Stromal cell of bone marrow (primary cell): ENCODE measurements around the gene SULT6B1.

ENCODE experiments used
- DNase-seq: peaks from one replicate; pipeline ENCODE4 v3.0.0-alpha.2; 2012; ENCODE audit warnings: low read depth

SULT6B1 gene

DNA sequence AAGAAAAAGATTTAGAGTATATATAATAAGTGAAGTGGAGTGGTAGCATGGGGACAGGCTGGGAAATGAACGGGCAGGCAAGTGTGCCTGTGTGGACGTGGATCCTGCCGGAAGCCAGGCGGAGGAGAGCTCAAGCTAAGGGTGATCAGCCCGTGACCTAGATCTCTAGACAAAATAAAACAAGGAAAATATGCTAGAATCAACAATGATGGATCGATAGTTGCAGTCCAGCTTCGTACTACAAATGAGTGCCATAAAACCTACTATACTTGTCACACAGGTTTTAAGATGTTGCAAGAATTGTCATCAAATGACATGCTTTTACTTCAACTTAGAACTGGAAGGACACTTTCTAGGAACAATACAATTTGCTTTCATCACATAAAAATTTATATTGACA, 40.1 kb downstream of the SULT6B1 start:
- no peak for DNase-seq

DNA sequence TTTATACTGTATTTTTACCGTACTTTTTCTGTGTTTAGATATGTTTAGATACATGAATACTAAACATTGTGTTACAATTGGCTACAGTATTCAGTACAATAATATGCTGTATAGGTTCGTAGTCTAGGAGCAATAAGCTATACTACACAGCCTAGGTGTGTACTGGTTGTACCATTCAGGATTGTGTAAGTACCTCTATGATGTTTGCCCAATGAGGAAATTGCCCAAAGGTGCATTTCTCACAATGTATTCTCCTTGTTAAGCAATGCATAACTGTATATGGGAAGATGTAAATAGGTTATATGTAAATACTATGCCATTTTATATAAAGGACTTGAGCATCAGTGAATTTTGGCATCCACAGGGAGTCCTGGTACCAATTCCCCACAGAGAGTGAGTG, 42.4 kb downstream of the SULT6B1 start:
- no peak for DNase-seq

DNA sequence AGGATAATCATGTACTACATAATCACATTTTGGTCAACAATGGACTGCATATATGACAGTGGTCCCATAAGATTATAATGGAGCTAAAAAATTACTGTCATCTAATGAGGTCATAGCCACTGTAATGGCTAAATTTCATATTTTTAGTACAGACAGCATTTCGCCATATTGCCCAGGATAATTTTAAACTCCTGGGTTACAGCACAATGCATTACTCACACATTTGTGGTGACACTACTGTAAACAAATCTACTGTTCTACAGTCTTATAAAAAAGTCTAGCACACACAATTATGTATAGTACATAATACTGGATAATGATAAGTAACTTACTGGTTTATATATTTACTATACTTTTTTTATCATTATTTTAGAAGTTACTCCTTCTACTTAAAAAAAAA, 44.5 kb downstream of the SULT6B1 start:
- no peak for DNase-seq

DNA sequence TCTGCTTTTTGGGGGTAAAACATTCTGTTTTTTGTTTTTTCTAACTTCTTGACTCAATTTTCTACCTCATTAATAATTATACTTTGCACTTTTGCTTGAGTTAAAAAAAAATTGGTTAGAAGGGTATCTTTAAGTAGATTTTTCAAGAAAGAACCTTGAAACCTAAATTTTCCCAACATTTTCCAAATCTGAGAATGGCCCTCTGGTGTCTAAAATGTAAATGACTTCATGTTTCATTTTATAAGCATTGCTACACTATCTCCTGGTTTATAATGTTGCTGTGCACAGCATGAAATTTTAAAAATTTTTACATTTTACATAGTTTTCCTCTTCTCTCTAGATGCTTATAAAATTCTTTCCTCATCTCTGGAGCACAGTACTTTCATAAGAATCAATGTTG, 45.9 kb downstream of the SULT6B1 start:
- no peak for DNase-seq

DNA sequence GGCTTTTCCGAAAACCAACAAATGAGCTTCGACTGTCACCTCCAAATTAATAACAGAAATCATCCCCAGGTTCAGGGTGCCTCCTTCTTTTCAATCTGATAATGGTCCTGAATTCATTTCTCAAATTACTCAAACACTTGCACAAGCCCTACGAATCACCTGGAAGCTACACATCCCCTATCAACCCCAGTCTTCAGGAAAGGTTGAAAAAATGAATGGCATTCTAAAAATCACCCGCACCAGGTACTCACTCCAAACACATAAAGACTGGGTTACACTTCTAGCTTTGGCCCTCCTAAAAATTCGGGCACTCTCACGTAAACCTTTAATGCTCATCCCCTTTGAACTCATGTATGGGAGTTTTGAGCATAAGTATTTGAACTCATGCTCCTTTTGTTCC, 55.6 kb downstream of the SULT6B1 start:
- DNase-seq = no peak

DNA sequence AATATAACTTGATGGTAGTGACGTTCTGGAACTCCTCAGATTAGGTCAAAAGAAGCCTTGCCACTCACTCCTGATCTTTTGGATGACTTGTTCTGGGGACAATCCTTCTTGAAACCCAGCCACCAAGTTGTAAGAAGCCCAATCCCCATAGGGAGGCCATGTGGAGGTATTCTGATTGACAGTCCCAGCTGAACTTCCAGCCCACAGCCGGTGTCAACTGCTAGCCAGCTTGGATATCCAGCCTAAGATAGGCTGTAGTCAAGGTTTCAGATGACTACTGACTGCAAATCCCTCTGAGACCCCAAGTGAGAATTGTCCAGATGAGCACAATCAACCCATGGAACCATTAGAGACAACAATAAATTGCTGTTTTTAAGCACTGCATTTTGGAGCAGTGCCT, 63.1 kb downstream of the SULT6B1 start:
- DNase-seq = no peak

DNA sequence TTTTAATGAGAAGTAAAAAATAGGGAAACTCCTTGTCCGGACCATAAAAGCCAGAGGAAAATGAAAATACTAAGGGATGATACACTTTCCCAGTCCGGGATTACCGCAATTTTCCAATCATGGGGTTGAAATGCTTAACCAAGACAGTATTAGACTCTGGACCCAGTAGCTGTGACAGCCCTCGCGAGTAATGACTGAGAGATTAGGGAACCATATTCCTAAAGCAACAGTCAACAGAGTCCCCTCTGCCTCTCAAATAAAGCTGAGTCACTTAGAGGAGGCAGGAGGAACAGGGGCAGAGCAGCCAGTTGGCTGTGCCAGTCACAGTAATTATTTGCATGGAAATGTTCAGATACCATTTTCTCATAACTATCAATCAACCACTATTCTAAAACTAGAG, 69.3 kb downstream of the SULT6B1 start:
- DNase-seq = no peak
